Stomach (tissue), 9 donors: ENCODE results near the gene KPNA6. TPM values are rescaled to one million over a fixed set of nuclear protein-coding genes. Genes with fewer than 3 reads are reported as not detected.
A peak's percentile ranks its signal among the peaks of the same experiment; 100 is the strongest.

Experiments
- DNase-seq, 2 donors: peaks; one replicate each; pipeline versions ENCODE4 v3.0.0 to v3.0.0-alpha.2; 2013 to 2019
- H3K27ac ChIP-seq, 5 donors: fragments of 200-600 bp in 4 of 5; sonication (generic) in 4 of 5; one replicate each; pipeline ENCODE4 v1.5.1; 2013 to 2019; ENCODE audit warnings: mild to moderate bottlenecking in 1 of 5, moderate library complexity in 1 of 5
- H3K27me3 ChIP-seq, 3 donors: fragments of 200-600 bp; sonication (generic); one replicate each; pipeline ENCODE4 v1.5.1; 2017 to 2019; ENCODE audit warnings: mixed run types in 1 of 3
- H3K36me3 ChIP-seq, 4 donors: fragments of 200-600 bp; sonication (generic); 1 replicate in 3 of 4; 2 replicates in 1 of 4; pipeline ENCODE4 v1.5.1; 2016 to 2019
- H3K4me1 ChIP-seq, 4 donors: fragments of 200-600 bp; sonication (generic); one replicate each; pipeline ENCODE4 v1.5.1; 2016 to 2019
- H3K4me3 ChIP-seq, 4 donors: fragments of 200-600 bp; sonication (generic) in 3 of 4; one replicate each; pipeline ENCODE4 v1.5.1; 2016 to 2019; ENCODE audit warnings: mild to moderate bottlenecking in 1 of 4
- H3K9me3 ChIP-seq, 4 donors: fragments of 200-600 bp; sonication (generic); one replicate each; pipeline ENCODE4 v1.5.1; 2016 to 2019
- CTCF ChIP-seq, 7 experiments: fragments of 450-650 bp in 4 of 7; fragments of 200-600 bp in 3 of 7; sonication (generic) in 3 of 7; IDR thresholded peaks; one replicate each; pipeline ENCODE4 v1.5.1; 2016 to 2019; ENCODE audit warnings: antibody characterized with exemption in 7 of 7, control low read depth in 2 of 7, mild to moderate bottlenecking in 1 of 7
- EP300 ChIP-seq: sonication (generic); formaldehyde crosslinking; IDR thresholded peaks from one replicate; pipeline ENCODE4 v1.6.1; 2017; ENCODE audit warnings: antibody characterized with exemption
- POLR2A ChIP-seq, 4 donors: fragments of 450-650 bp; IDR thresholded peaks; one replicate each; pipeline ENCODE4 v1.6.1; 2016; ENCODE audit warnings: antibody characterized with exemption in 4 of 4, control low read depth in 2 of 4, mild to moderate bottlenecking in 1 of 4, moderate library complexity in 1 of 4
- POLR2AphosphoS5 ChIP-seq, 3 donors: sonication (generic); formaldehyde crosslinking; IDR thresholded peaks; one replicate each; pipeline ENCODE4 v1.6.1; 2016; ENCODE audit warnings: antibody characterized with exemption in 3 of 3
- WGBS, 5 donors: extraction: QIAGEN DNeasy Blood & Tissue Kit in 3 of 5; methylation state at CpG; one replicate each; pipeline versions ENCODE4 v1.1.5 to v1.1.7; 2013 to 2018; 5-methylcytosine and 5-hydroxymethylcytosine counted together
- intact Hi-C: fragments of 100-400 bp; cut with DNase I; formaldehyde crosslinking; loops from one replicate; pipeline ENCODE4 v1.15.1; 2023; ENCODE audit warnings: low total_unique reads
- polyA plus RNA-seq, 3 donors: library from polyadenylated mRNA; stranded (reverse); fragments of 200-250 nt; gene quantifications; one replicate each; pipeline ENCODE4 v1.2.3, GENCODE V29; 2013
- total RNA-seq, 5 donors: library from RNA; depleted of rRNA; stranded (reverse); fragments of >200 nt; gene quantifications; one replicate each; pipeline versions ENCODE4 v1.1.0 to v1.2.3, GENCODE V29; 2014 to 2016
- donor health status: healthy with polysubstance abuse.
- donor health status: Bipolar disorder and iron deficiency.
- donor health status: healthy.

Gene KPNA6
- total and polyA plus RNA-seq, 8 donors = 7.6 to 38.0 (median 17.7) TPM

GRCh38 chr1:32220746-32221580 is 113.1 kb downstream of the KPNA6 start:
- intact Hi-C loops = no loop called here
- Histone ChIP-seq H3K4me1 (peaks cover 28 to 52% (median 38%) of the 10 kb centered on the region in 4 donors), H3K27me3 (no peaks in the 10 kb centered on the region), H3K36me3 (peaks cover 26 to 67% (median 59%) of the 10 kb centered on the region in 4 donors), H3K4me3 (peak overlapping the region; percentile 88 to 95 (median 92)), H3K9me3 (no peaks in the 10 kb centered on the region), H3K27ac (peak overlapping the region in 4 of 5 donors; percentile 90 to 97 (median 94))
- WGBS, 5 donors = 86 to 92% (median 91%) methylated on average over 3 to 4 of the region's 4 CpGs
- TF ChIP-seq POLR2A (IDR thresholded peaks at IDR 0.05) (no peak), CTCF (IDR thresholded peaks at IDR 0.05) (no peak), POLR2AphosphoS5 (IDR thresholded peaks at IDR 0.05) (no peak), EP300 (no peak)
- no peak for DNase-seq

GRCh38 chr1:32221581-32221979 is 113.7 kb downstream of the KPNA6 start:
- H3K36me3 ChIP-seq = peaks cover 26 to 67% (median 59%) of the 10 kb centered on the region in 4 donors
- DNase-seq = no peak
- peaks cover 28 to 46% (median 35%) of the 10 kb centered on the region in 4 donors for H3K4me1 ChIP-seq
- H3K4me3 ChIP-seq = peak overlapping the region; percentile 88 to 95 (median 92)
- H3K9me3 ChIP-seq = no peaks in the 10 kb centered on the region
- intact Hi-C loops = no loop called here
- TF ChIP-seq CTCF (IDR thresholded peaks at IDR 0.05) (no peak), EP300 (no peak), POLR2AphosphoS5 (IDR thresholded peaks at IDR 0.05) (no peak), POLR2A (IDR thresholded peaks at IDR 0.05) (no peak)
- H3K27ac ChIP-seq = peak overlapping the region; percentile 86 to 97 (median 94)
- no peaks in the 10 kb centered on the region for H3K27me3 ChIP-seq
- WGBS, 5 donors = 4 to 11% (median 5%) methylated on average over 8 to 13 of the region's 13 CpGs

DNA sequence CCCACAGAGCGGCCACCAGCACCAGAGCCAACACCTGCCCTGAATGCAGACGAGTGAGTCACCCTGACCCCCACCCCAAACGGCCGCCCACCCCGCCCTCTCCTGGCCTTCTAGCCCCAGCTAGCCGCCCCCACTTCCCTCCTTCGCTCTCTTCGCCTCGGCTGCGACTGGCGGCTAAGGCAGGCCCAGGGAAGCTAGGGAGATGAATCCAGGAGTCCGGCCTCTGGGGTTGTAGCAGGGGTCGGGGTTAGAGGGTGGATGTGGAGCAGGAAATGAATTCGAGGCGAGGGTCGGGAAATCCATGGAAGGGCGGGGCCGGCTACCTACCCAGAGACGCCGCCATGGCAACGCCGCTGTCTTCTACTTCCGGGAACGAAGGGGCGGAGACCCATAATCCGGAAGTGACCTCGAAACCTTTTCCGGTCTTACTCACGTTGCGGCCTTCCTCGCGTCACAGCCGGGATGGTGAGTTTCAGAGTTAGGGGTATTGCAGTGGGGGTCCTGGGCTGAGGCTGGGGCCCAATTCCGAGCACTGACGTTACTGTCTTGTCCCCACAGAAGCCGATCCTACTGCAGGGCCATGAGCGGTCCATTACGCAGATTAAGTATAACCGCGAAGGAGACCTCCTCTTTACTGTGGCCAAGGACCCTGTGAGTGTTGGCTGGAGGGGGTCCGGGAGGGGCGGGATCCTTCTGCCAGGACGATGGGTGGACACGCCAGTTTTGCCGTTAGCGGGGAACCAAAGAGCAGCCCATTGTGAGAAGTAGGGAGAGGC is 114.3 kb downstream of the KPNA6 start, which contains the start of the genes EIF3I and TMEM234:
Gene EIF3I (plus strand): TSS at position 428 of the 776 bp plus-strand sequence. CDS start 35 bp downstream, at position 463.
Gene TMEM234 (minus strand): TSS at position 374 of the 776 bp plus-strand sequence. CDS start 31 bp downstream, at position 343.
- Histone ChIP-seq H3K9me3 (no peaks in the 10 kb centered on the region), H3K36me3 (peaks cover 20 to 67% (median 59%) of the 10 kb centered on the region in 4 donors), H3K27ac (peak within 1 kb of the TSS; percentile 86 to 97 (median 94)), H3K4me1 (peaks cover 28 to 46% (median 35%) of the 10 kb centered on the region in 4 donors), H3K27me3 (no peaks in the 10 kb centered on the region), H3K4me3 (peak within 1 kb of the TSS; percentile 88 to 95 (median 92))
- WGBS, 5 donors = 0 to 1% (median 1%) methylated on average over 21 to 46 of the region's 46 CpGs
- peak in 2 of 4 donors; percentile 43 to 66 for TF ChIP-seq POLR2A (IDR thresholded peaks at IDR 0.05)
- TF ChIP-seq EP300 = no peak
- peak; percentile 89 to 96 (median 90) for TF ChIP-seq POLR2AphosphoS5 (IDR thresholded peaks at IDR 0.05)
- DNase-seq = peak; percentile 93 to 98
- intact Hi-C loops = no loop called here

- 65 to 82% (median 74%) methylated on average over 2 to 3 of the region's 3 CpGs for WGBS, 5 donors
- intact Hi-C loops = no loop called here
These were observed 115.8 kb downstream of the KPNA6 start for GRCh38 chr1:32223683-32224082.

More at GRCh38 chr1:32223683-32224082, 115.8 kb downstream of the KPNA6 start:
- TF ChIP-seq EP300 = no peak
- TF ChIP-seq CTCF (IDR thresholded peaks at IDR 0.05) = no peak
- Histone ChIP-seq H3K27ac (peak overlapping the region in 4 of 5 donors; percentile 90 to 97 (median 94)), H3K36me3 (peaks cover 35 to 69% (median 64%) of the 10 kb centered on the region in 4 donors), H3K4me1 (peaks cover 28 to 46% (median 35%) of the 10 kb centered on the region in 4 donors), H3K27me3 (no peaks in the 10 kb centered on the region), H3K9me3 (no peaks in the 10 kb centered on the region), H3K4me3 (peak overlapping the region in 2 of 4 donors; percentile 88 to 89)
- DNase-seq = no peak
